C4-2B (cell line): Measurements from ENCODE around the gene HTR3C.
"Not testable (repeated sequence)": the region's sequence is repeated elsewhere in the genome, so short reads cannot be mapped to it uniquely, and the experiment has no call there.

ENCODE experiments used
- H3K27ac ChIP-seq: fragments of 450-650 bp; 2 replicates; pipeline ENCODE4 v1.5.1; 2017
- ZFX ChIP-seq: fragments of 450-650 bp; IDR thresholded peaks from 2 replicates; pipeline ENCODE4 v1.6.1; 2017
- TF ChIP-seq, protein P1 (sequence below): fragments of 450-650 bp; conservative IDR thresholded peaks from 2 replicates; pipeline ENCODE4 v1.5.1; 2017; ENCODE audit warnings: mild to moderate bottlenecking

HTR3C gene

DNA sequence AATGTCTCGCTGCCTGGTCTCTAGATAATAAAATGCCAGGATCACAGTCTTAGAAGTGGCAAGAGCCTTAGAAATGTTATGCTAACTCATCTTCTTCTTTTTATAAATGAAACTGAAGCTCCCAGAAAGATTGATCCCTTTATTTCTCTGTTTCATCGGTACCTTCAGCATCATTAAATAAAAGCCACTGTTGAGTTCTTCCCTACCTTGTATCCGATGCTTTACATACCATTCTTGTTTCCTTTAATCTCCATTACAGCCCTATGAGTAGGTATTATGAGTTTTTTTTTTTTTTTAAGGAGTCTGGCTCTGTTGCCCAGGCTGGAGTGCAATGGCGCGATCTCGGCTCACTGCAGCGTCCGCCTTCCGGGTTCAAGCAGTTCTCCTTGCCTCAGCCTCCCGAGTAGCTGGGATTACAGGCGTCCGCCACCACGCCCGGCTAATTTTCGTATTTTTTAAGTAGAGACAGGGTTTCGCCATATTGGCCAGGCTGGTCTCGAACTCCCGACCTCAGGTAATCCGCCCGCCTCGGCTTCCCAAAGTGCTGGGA lies 34.3 kb upstream of the HTR3C start:
- TF ChIP-seq, protein P1, sequence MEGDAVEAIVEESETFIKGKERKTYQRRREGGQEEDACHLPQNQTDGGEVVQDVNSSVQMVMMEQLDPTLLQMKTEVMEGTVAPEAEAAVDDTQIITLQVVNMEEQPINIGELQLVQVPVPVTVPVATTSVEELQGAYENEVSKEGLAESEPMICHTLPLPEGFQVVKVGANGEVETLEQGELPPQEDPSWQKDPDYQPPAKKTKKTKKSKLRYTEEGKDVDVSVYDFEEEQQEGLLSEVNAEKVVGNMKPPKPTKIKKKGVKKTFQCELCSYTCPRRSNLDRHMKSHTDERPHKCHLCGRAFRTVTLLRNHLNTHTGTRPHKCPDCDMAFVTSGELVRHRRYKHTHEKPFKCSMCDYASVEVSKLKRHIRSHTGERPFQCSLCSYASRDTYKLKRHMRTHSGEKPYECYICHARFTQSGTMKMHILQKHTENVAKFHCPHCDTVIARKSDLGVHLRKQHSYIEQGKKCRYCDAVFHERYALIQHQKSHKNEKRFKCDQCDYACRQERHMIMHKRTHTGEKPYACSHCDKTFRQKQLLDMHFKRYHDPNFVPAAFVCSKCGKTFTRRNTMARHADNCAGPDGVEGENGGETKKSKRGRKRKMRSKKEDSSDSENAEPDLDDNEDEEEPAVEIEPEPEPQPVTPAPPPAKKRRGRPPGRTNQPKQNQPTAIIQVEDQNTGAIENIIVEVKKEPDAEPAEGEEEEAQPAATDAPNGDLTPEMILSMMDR = no peak
- TF ChIP-seq ZFX = no peak
- peak overlapping the region; percentile 75 for H3K27ac ChIP-seq

DNA sequence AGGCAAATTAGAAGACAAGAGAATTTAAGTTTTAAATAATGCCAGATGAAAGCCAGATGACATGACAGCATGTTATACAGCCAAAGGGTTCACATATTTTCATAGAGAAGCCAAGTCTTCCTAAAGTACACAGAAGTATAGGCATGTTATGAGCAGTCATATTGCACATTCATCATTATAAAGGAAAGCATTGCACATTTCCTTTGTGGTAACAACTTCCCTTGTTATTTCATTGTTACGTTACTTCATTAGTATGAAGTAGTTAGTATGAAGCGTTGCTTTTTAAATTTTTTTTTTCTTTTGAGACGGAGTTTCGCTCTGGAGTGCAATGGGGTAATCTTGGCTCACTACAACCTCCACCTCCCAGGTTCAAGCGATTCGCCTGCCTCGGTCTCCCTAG lies 30.5 kb upstream of the HTR3C start:
- no peak overlapping the region for H3K27ac ChIP-seq
- TF ChIP-seq, protein P1 = no peak
- TF ChIP-seq ZFX = no peak

DNA sequence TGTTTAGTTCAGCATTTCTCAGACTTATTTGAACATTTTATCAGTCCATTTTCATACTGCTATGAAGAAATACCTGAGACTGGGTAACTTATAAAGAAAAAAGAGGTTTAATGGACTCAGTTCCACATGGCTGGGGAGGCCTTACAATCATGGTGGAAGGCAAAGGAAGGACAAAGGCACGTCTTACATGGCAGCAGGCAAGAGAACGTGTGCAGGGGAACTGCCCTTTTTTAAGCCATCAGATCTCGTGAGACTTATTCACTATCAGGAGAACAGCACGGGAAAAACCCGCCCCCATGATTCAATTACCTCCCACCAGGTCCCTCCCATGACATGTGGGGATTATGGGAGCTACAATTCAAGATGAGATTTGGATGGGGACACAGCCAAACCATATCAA lies 27.6 kb upstream of the HTR3C start:
- not testable (repeated sequence) for H3K27ac ChIP-seq

DNA sequence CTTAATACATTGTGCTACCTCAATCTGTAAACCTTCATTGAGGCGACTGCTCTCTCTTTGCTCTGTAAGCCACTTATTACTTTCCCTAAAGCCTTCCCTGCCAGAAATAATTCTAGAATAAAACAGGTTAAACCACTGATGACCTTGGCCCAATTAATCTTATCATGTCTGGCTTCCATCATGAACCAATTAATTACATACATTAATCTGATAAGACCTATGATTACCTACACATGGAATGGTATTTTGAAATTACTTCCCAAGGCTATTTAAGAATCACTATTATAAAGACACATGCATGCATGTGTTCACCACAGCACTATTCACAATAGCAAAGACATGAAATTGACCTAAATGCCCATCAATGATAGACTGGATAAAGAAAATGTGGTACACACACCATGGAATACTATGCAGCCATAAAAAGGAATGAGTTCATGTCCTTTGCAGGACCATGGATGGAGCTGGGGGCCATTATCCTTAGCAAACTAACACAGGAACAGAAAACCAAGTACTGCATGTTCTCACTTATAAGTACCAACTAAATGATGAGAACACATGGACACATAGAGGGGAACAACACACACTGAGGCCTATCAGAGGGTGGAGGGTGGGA lies 24.5 kb upstream of the HTR3C start:
- H3K27ac ChIP-seq = not testable (repeated sequence)

DNA sequence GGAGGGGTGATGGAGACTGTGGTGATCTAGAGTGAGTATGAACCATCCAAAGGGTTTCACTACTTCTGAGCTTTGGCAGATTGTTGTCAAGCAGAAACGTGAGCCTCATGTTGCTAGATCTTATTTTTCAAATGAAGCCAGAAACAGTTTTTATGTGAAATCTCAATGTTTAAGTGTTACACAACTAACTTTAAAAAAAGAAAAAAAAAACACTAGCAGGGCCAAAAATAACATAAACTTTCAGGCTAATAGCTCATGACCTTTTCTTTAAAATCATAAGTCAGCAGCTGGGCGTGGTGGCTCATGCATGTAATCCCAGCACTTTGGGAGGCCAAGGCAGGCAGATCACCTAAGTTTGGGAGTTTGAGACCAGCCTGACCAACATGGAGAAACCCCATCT lies 23.4 kb upstream of the HTR3C start:
- no peak overlapping the region for H3K27ac ChIP-seq
- TF ChIP-seq ZFX = no peak
- TF ChIP-seq, protein P1 = no peak

DNA sequence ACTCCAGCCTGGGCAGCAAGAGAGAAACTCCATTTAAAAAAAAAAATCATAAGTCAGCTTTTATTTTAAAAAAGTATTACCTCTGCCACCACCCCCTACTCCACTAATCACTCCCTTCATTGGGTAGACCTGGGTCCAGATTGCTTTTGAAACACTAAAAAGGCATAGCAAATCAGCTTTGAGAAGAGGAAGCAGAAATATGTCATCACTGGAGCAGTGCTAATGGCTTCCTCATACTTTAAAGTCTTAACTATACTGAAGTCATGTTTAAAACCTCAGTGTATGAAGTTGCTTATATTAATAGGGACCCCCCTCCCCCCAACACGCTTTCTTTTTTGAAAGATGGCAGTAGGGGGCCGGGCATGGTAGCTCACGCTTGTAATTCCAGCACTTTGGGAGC lies 22.3 kb upstream of the HTR3C start:
- H3K27ac ChIP-seq = no peak overlapping the region
- TF ChIP-seq, protein P1 = no peak
- no peak for TF ChIP-seq ZFX

DNA sequence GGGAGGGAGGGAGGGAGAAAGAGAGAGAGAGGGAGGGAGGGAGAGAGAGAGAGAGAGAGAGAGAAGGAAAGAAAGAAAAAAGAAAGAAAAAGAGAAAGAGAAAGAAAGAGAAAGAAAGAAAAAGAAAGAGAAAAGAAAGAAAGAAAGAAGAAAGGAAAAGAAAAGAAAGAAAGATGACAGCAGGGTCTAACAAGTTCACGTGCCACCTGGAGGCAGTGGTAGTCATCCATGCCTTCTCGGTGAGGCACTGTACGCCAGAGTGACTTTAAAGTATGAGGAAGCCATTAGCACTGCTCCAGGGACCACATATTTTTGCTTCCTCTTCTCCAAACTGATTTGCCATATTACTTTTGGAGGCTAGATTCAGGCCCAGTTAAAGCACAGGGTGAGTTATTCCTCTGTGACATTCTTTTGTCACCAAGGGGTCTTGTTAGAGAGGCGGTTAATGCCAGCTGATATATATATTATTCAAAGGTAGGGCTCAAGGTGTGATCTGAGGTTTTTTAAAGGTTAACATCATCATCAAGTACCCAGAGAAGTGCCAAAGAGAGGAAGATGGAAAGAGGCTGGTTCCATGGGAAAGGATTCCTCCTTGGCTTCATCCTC lies 21.6 kb upstream of the HTR3C start, which contains the start of gene HTR3D:
TSS of gene HTR3D (plus strand) at position 556 of the 606 bp plus-strand sequence. CDS start at position 556, 0 bp downstream.
- no peak within 1 kb of the TSS for H3K27ac ChIP-seq
- TF ChIP-seq, protein P1 = no peak
- no peak for TF ChIP-seq ZFX

DNA sequence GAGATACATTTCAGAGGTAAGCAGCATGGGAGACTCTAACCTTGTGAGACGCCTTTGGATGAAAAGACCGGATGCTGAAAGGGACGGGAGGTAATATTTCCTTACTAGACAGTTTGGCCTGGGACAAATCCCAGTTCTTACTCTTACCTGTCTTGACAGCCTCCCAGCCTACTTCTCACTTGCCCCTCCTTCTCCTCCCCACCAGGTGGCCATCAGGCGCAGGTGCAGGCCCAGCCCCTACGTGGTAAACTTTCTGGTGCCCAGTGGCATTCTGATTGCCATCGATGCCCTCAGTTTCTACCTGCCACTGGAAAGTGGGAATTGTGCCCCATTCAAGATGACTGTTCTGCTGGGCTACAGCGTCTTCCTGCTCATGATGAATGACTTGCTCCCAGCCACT lies 15.0 kb upstream of the HTR3C start:
- no peak for TF ChIP-seq ZFX
- TF ChIP-seq, protein P1 = peak; percentile 46
- no peak overlapping the region for H3K27ac ChIP-seq

DNA sequence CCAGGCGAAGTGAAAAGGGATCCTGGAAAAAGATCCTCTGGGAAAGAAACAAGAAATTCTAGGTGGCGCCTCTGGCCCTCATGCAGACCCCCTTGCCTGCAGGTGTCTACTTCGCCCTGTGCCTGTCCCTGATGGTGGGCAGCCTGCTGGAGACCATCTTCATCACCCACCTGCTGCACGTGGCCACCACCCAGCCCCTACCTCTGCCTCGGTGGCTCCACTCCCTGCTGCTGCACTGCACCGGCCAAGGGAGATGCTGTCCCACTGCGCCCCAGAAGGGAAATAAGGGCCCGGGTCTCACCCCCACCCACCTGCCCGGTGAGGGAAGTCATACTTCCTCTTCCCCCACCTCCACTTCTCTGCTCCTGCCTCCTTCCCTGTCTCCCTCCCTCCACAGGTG lies 14.5 kb upstream of the HTR3C start:
- not testable (repeated sequence) for H3K27ac ChIP-seq
